Globus pallidus (tissue), 1 donor: Measurements from ENCODE around the gene DDX31.

Experiments used
- DNase-seq: peaks from one replicate; pipeline ENCODE4 v3.0.0-alpha.2; 2015; ENCODE audit warnings: low spot score

DDX31 gene

DNA sequence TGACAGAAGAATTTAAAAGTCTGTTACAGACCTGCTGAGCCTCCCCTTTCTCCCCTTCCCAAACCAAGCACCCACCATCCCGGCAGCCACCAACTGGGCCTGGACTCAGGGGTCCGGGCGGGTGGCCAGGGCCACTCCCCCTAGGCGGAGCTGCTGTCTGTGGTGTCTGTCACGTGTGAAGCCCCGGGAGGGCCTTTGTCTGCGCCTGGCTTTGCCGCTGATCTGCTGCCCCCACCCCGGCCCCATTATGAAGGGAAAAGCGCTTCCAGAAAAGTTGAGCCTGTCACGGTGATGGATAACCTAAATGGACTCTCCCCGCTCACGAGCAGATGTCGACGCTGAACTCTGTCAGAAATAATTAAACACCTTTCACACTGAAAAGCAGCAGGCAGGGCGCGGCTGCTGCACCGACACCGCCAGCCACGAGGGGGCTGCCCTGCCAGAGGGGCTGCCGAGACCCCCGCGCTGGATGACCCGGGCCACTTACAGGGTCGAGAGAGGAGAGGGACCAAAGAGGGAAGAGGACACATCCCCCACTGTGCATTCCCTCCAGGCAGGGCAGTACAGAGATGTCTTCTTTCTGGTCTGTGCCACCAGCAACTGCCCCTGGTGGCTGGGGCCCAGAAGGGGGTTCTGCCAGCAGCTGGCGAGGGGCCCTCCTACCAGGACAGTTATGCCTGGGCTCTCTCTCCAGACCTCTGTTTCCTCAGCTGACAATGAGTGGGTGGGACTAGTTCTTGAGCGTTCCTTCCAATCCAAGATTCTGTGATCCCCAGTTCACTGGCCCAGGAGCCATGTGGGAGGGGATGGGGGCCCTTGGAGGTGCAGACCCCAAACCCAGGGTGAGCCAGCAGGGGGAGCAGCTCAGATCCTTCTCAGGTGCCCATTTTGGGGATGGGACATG, 123.4 kb downstream of the DDX31 start:
- no peak for DNase-seq

DNA sequence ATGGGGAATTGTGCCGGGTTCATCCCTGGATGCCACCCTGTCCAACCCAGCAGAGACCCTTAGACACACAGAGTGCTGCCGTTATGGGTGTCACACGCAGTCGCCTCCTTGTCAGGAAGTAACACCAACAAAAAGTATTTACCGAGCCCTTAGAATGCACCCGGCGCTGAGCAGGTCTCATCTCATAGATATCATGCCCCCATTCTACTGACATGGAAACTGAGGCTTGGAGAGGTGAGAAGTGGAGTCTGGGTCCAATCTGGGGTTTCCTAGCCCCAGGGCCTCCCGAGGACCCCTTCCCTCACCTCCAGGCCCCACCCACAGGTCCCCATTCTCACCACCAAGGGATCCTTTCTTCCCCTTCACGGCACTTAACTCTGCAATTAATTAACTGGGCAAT, 124.2 kb downstream of the DDX31 start:
- no peak for DNase-seq

- no peak for DNase-seq
These were observed 125.8 kb downstream of the DDX31 start for GRCh38 chr9:132543960-132544359.

DNA sequence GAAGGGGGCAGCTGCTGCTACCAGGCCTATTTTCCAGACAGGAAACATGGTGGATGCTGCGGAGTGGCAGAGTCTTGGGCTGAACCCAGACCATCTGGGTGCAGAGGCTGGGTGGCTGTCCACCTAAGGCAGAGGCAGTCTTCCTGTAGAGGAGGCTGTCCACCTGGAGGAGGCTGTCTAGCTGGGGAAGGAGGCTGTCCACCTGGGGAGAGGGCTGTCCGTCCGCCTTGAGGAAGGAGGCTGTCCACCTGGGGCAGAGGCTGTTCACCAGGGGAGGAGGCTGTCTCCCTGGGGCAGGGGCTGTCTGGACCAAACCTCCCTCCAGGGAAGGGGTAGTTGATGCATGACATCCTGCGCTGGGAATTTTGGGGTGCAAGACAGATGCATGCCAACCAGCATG, 126.5 kb downstream of the DDX31 start:
- no peak for DNase-seq
